Measurements from ENCODE around the gene FBXW7.
A peak's percentile ranks its signal among the peaks of the same experiment; 100 is the strongest.

FBXW7 gene

GRCh38 chr4:152346526-152346925 lies 189.4 kb downstream of the FBXW7 start:
- TF ChIP-seq POU2F2 (IDR thresholded peaks at IDR 0.05; ENCODE audit: low read depth, low read length) = no peak
- no peak for TF ChIP-seq TAF1 (IDR thresholded peaks at IDR 0.05; ENCODE audit: low read depth, low read length)
- TF ChIP-seq PAX5 (IDR thresholded peaks at IDR 0.05; ENCODE audit: insufficient read depth, low read length, severe bottlenecking) = no peak
- TF ChIP-seq POLR2A (IDR thresholded peaks at IDR 0.05; ENCODE audit: low read depth, low read length) = no peak
- no peak for TF ChIP-seq POLR2AphosphoS5 (IDR thresholded peaks at IDR 0.05; ENCODE audit: low read depth, low read length)
- no peak for TF ChIP-seq SPI1 (IDR thresholded peaks at IDR 0.05; ENCODE audit: low read depth, low read length)
- DNase-seq (ENCODE audit: insufficient read length, low spot score) (no peak), FAIRE-seq (no peak)

GRCh38 chr4:152344001-152344400 lies 191.9 kb downstream of the FBXW7 start:
- TF ChIP-seq PAX5 (IDR thresholded peaks at IDR 0.05; ENCODE audit: insufficient read depth, low read length, severe bottlenecking) (no peak), SPI1 (IDR thresholded peaks at IDR 0.05; ENCODE audit: low read depth, low read length) (no peak), POLR2AphosphoS5 (IDR thresholded peaks at IDR 0.05; ENCODE audit: low read depth, low read length) (no peak), POLR2A (IDR thresholded peaks at IDR 0.05; ENCODE audit: low read depth, low read length) (no peak), POU2F2 (IDR thresholded peaks at IDR 0.05; ENCODE audit: low read depth, low read length) (no peak), TAF1 (IDR thresholded peaks at IDR 0.05; ENCODE audit: low read depth, low read length) (no peak)
- no peak for FAIRE-seq
- DNase-seq (ENCODE audit: insufficient read length, low spot score) = no peak

- DNase-seq (ENCODE audit: insufficient read length, low spot score) (no peak), FAIRE-seq (peak; percentile 58)
- TF ChIP-seq PAX5 (IDR thresholded peaks at IDR 0.05; ENCODE audit: insufficient read depth, low read length, severe bottlenecking) = no peak
- TF ChIP-seq POLR2AphosphoS5 (IDR thresholded peaks at IDR 0.05; ENCODE audit: low read depth, low read length) = no peak
- TF ChIP-seq SPI1 (IDR thresholded peaks at IDR 0.05; ENCODE audit: low read depth, low read length) = no peak
- TF ChIP-seq POU2F2 (IDR thresholded peaks at IDR 0.05; ENCODE audit: low read depth, low read length) = no peak
- TF ChIP-seq POLR2A (IDR thresholded peaks at IDR 0.05; ENCODE audit: low read depth, low read length) = no peak
- no peak for TF ChIP-seq TAF1 (IDR thresholded peaks at IDR 0.05; ENCODE audit: low read depth, low read length)
Observed at GRCh38 chr4:152342293-152342692, 193.6 kb downstream of the FBXW7 start.

GRCh38 chr4:152340818-152341217 lies 195.1 kb downstream of the FBXW7 start:
- DNase-seq (ENCODE audit: insufficient read length, low spot score) (no peak), FAIRE-seq (no peak)
- TF ChIP-seq SPI1 (IDR thresholded peaks at IDR 0.05; ENCODE audit: low read depth, low read length) (no peak), POLR2AphosphoS5 (IDR thresholded peaks at IDR 0.05; ENCODE audit: low read depth, low read length) (no peak), POLR2A (IDR thresholded peaks at IDR 0.05; ENCODE audit: low read depth, low read length) (no peak), PAX5 (IDR thresholded peaks at IDR 0.05; ENCODE audit: insufficient read depth, low read length, severe bottlenecking) (no peak), POU2F2 (IDR thresholded peaks at IDR 0.05; ENCODE audit: low read depth, low read length) (no peak), TAF1 (IDR thresholded peaks at IDR 0.05; ENCODE audit: low read depth, low read length) (no peak)

- TF ChIP-seq POLR2AphosphoS5 (IDR thresholded peaks at IDR 0.05; ENCODE audit: low read depth, low read length) = no peak
- no peak for TF ChIP-seq SPI1 (IDR thresholded peaks at IDR 0.05; ENCODE audit: low read depth, low read length)
- no peak for TF ChIP-seq POLR2A (IDR thresholded peaks at IDR 0.05; ENCODE audit: low read depth, low read length)
- TF ChIP-seq TAF1 (IDR thresholded peaks at IDR 0.05; ENCODE audit: low read depth, low read length) = no peak
- TF ChIP-seq PAX5 (IDR thresholded peaks at IDR 0.05; ENCODE audit: insufficient read depth, low read length, severe bottlenecking) = no peak
- TF ChIP-seq POU2F2 (IDR thresholded peaks at IDR 0.05; ENCODE audit: low read depth, low read length) = no peak
- no peak for DNase-seq (ENCODE audit: insufficient read length, low spot score)
- peak; percentile 59 for FAIRE-seq
Observed at GRCh38 chr4:152339576-152339975, 196.3 kb downstream of the FBXW7 start.

GRCh38 chr4:152334931-152335330 lies 201.0 kb downstream of the FBXW7 start:
- no peak for TF ChIP-seq PAX5 (IDR thresholded peaks at IDR 0.05; ENCODE audit: insufficient read depth, low read length, severe bottlenecking)
- TF ChIP-seq POU2F2 (IDR thresholded peaks at IDR 0.05; ENCODE audit: low read depth, low read length) = no peak
- no peak for TF ChIP-seq POLR2AphosphoS5 (IDR thresholded peaks at IDR 0.05; ENCODE audit: low read depth, low read length)
- no peak for TF ChIP-seq SPI1 (IDR thresholded peaks at IDR 0.05; ENCODE audit: low read depth, low read length)
- TF ChIP-seq TAF1 (IDR thresholded peaks at IDR 0.05; ENCODE audit: low read depth, low read length) = no peak
- no peak for TF ChIP-seq POLR2A (IDR thresholded peaks at IDR 0.05; ENCODE audit: low read depth, low read length)
- no peak for FAIRE-seq

GRCh38 chr4:152331042-152331441 lies 204.8 kb downstream of the FBXW7 start:
- TF ChIP-seq POLR2A (IDR thresholded peaks at IDR 0.05; ENCODE audit: low read depth, low read length) (no peak), POU2F2 (IDR thresholded peaks at IDR 0.05; ENCODE audit: low read depth, low read length) (no peak), PAX5 (IDR thresholded peaks at IDR 0.05; ENCODE audit: insufficient read depth, low read length, severe bottlenecking) (no peak)
- DNase-seq (ENCODE audit: insufficient read length, low spot score) (no peak), FAIRE-seq (peak; percentile 63)

More at GRCh38 chr4:152334931-152335330, 201.0 kb downstream of the FBXW7 start:
- no peak for DNase-seq (ENCODE audit: insufficient read length, low spot score)

- FAIRE-seq = no peak
- no peak for TF ChIP-seq POU2F2 (IDR thresholded peaks at IDR 0.05; ENCODE audit: low read depth, low read length)
- no peak for TF ChIP-seq SPI1 (IDR thresholded peaks at IDR 0.05; ENCODE audit: low read depth, low read length)
- no peak for TF ChIP-seq POLR2A (IDR thresholded peaks at IDR 0.05; ENCODE audit: low read depth, low read length)
- no peak for TF ChIP-seq POLR2AphosphoS5 (IDR thresholded peaks at IDR 0.05; ENCODE audit: low read depth, low read length)
- no peak for TF ChIP-seq PAX5 (IDR thresholded peaks at IDR 0.05; ENCODE audit: insufficient read depth, low read length, severe bottlenecking)
- no peak for TF ChIP-seq TAF1 (IDR thresholded peaks at IDR 0.05; ENCODE audit: low read depth, low read length)
- no peak for DNase-seq (ENCODE audit: insufficient read length, low spot score)
Observed at GRCh38 chr4:152328582-152328981, 207.3 kb downstream of the FBXW7 start.

- DNase-seq (ENCODE audit: insufficient read length, low spot score) = no peak
- no peak for TF ChIP-seq TAF1 (IDR thresholded peaks at IDR 0.05; ENCODE audit: low read depth, low read length)
- no peak for TF ChIP-seq POLR2A (IDR thresholded peaks at IDR 0.05; ENCODE audit: low read depth, low read length)
- TF ChIP-seq POU2F2 (IDR thresholded peaks at IDR 0.05; ENCODE audit: low read depth, low read length) = no peak
- no peak for TF ChIP-seq SPI1 (IDR thresholded peaks at IDR 0.05; ENCODE audit: low read depth, low read length)
- no peak for TF ChIP-seq PAX5 (IDR thresholded peaks at IDR 0.05; ENCODE audit: insufficient read depth, low read length, severe bottlenecking)
- TF ChIP-seq POLR2AphosphoS5 (IDR thresholded peaks at IDR 0.05; ENCODE audit: low read depth, low read length) = no peak
- no peak for FAIRE-seq
Observed at GRCh38 chr4:152327606-152328453, 208.1 kb downstream of the FBXW7 start.

Measured in GM12891 (cell line).